ENCODE data around the gene TSPAN9. TPM values are rescaled to one million over a fixed set of nuclear protein-coding genes. Genes with fewer than 3 reads are reported as not detected.

Gene TSPAN9
- total RNA-seq, 1 donor from 2014 or later: 114 TPM

GRCh38 chr12:3047961-3048360 is 29.2 kb upstream of the TSPAN9 start:
- H3K36me3 Mint-ChIP-seq (ENCODE audit: unreplicated experiment): peaks cover 2% of the 10 kb centered on the region
- no peak for DNase-seq (ENCODE audit: extremely low spot score, unreplicated experiment)
- peaks cover 5% of the 10 kb centered on the region for H3K4me1 Mint-ChIP-seq (ENCODE audit: unreplicated experiment)
- TF ChIP-seq CTCF (IDR thresholded peaks at IDR 0.05): no peak
- no peak overlapping the region for H3K27ac Mint-ChIP-seq (ENCODE audit: unreplicated experiment)
- no peaks in the 10 kb centered on the region for H3K9me3 Mint-ChIP-seq (ENCODE audit: unreplicated experiment)
- H3K27me3 Mint-ChIP-seq (ENCODE audit: unreplicated experiment): peaks cover 2% of the 10 kb centered on the region
- H3K4me3 Mint-ChIP-seq (ENCODE audit: unreplicated experiment): no peak overlapping the region

GRCh38 chr12:3048540-3048939 is 28.6 kb upstream of the TSPAN9 start:
- Mint-ChIP-seq H3K4me3 (ENCODE audit: unreplicated experiment) (no peak overlapping the region), H3K9me3 (ENCODE audit: unreplicated experiment) (no peaks in the 10 kb centered on the region), H3K36me3 (ENCODE audit: unreplicated experiment) (peaks cover 2% of the 10 kb centered on the region), H3K27me3 (ENCODE audit: unreplicated experiment) (peaks cover 2% of the 10 kb centered on the region), H3K4me1 (ENCODE audit: unreplicated experiment) (peaks cover 5% of the 10 kb centered on the region), H3K27ac (ENCODE audit: unreplicated experiment) (no peak overlapping the region)
- DNase-seq (ENCODE audit: extremely low spot score, unreplicated experiment): no peak
- TF ChIP-seq CTCF (IDR thresholded peaks at IDR 0.05): no peak

GRCh38 chr12:3049176-3049575 is 28.0 kb upstream of the TSPAN9 start:
- no peaks in the 10 kb centered on the region for H3K9me3 Mint-ChIP-seq (ENCODE audit: unreplicated experiment)
- no peak for DNase-seq (ENCODE audit: extremely low spot score, unreplicated experiment)

GRCh38 chr12:3049611-3050249 is 27.4 kb upstream of the TSPAN9 start:
- Mint-ChIP-seq H3K4me3 (ENCODE audit: unreplicated experiment) (no peak overlapping the region), H3K9me3 (ENCODE audit: unreplicated experiment) (no peaks in the 10 kb centered on the region), H3K27ac (ENCODE audit: unreplicated experiment) (no peak overlapping the region), H3K27me3 (ENCODE audit: unreplicated experiment) (peaks cover 2% of the 10 kb centered on the region), H3K4me1 (ENCODE audit: unreplicated experiment) (peaks cover 5% of the 10 kb centered on the region), H3K36me3 (ENCODE audit: unreplicated experiment) (peaks cover 2% of the 10 kb centered on the region)
- DNase-seq (ENCODE audit: extremely low spot score, unreplicated experiment): no peak
- TF ChIP-seq CTCF (IDR thresholded peaks at IDR 0.05): no peak

More at GRCh38 chr12:3049176-3049575, 28.0 kb upstream of the TSPAN9 start:
- Mint-ChIP-seq H3K4me3 (ENCODE audit: unreplicated experiment) (no peak overlapping the region), H3K36me3 (ENCODE audit: unreplicated experiment) (peaks cover 2% of the 10 kb centered on the region), H3K4me1 (ENCODE audit: unreplicated experiment) (peaks cover 5% of the 10 kb centered on the region), H3K27me3 (ENCODE audit: unreplicated experiment) (peaks cover 2% of the 10 kb centered on the region), H3K27ac (ENCODE audit: unreplicated experiment) (no peak overlapping the region)
- no peak for TF ChIP-seq CTCF (IDR thresholded peaks at IDR 0.05)

DNA sequence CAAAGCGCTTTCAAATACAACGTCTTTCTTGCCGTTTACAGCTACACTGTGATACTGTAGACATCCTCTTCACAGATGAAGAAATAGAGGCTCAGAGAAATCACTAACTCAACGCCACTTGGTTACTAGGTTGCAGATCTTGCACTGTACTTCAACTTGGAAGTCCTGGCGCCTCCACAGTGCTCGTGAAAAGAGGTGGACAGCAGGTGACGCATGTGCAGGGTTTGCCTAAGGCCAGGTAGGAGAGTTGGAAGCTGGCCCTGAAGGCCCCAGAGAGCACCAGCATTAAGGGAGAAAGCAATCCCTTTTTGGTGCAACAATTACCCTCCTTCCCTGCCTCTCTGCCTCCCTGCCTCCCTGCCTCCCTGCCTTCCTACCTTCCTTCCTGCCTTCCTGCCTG is 22.8 kb upstream of the TSPAN9 start:
- no peak for TF ChIP-seq CTCF (IDR thresholded peaks at IDR 0.05)
- Mint-ChIP-seq H3K9me3 (ENCODE audit: unreplicated experiment) (no peaks in the 10 kb centered on the region), H3K27ac (ENCODE audit: unreplicated experiment) (no peak overlapping the region), H3K4me1 (ENCODE audit: unreplicated experiment) (peaks cover 6% of the 10 kb centered on the region), H3K4me3 (ENCODE audit: unreplicated experiment) (no peak overlapping the region), H3K27me3 (ENCODE audit: unreplicated experiment) (peaks cover 2% of the 10 kb centered on the region), H3K36me3 (ENCODE audit: unreplicated experiment) (no peaks in the 10 kb centered on the region)
- no peak for DNase-seq (ENCODE audit: extremely low spot score, unreplicated experiment)
